Stimulated activated memory B cell treated with anti-CD40 and anti-IgM and Interleukin-4, amounts not matched to agents 10 μg/mL and 1 μg/mL and 100 μg/mL, for 72 hours (primary cell): ENCODE results near the gene SYVN1.
"Not testable (repeated sequence)": the region's sequence is repeated elsewhere in the genome, so short reads cannot be mapped to it uniquely, and the experiment has no call there.

Experiments used
- ATAC-seq: fragments of 150-1000 bp; cut with Tn5 transposase; 2 replicates; pipeline ENCODE4 v1.10.0; 2021
- H3K27ac Mint-ChIP-seq: one replicate; pipeline ENCODE4 v1.8.0; 2022; ENCODE audit warnings: mild to moderate bottlenecking, mixed read lengths
- H3K27me3 Mint-ChIP-seq: one replicate; pipeline ENCODE4 v1.8.0; 2022; ENCODE audit warnings: mixed read lengths
- H3K36me3 Mint-ChIP-seq: one replicate; pipeline ENCODE4 v1.8.0; 2022; ENCODE audit warnings: mixed read lengths
- H3K4me1 Mint-ChIP-seq: one replicate; pipeline ENCODE4 v1.8.0; 2022; ENCODE audit warnings: mixed read lengths
- H3K4me3 Mint-ChIP-seq: one replicate; pipeline ENCODE4 v1.8.0; 2022; ENCODE audit warnings: mild to moderate bottlenecking, moderate library complexity, mixed read lengths
- H3K9me3 Mint-ChIP-seq: one replicate; pipeline ENCODE4 v1.8.0; 2022; ENCODE audit warnings: mixed read lengths

Gene SYVN1

GRCh38 chr11:65160643-65161042 is 26.3 kb upstream of the SYVN1 start:
- ATAC-seq, result no peak
- Mint-ChIP-seq H3K4me1 (peaks cover 7% of the 10 kb centered on the region), H3K27ac (no peak overlapping the region), H3K36me3 (no peaks in the 10 kb centered on the region), H3K9me3 (no peaks in the 10 kb centered on the region), H3K27me3 (no peaks in the 10 kb centered on the region), H3K4me3 (no peak overlapping the region)

GRCh38 chr11:65159012-65159411 is 24.7 kb upstream of the SYVN1 start:
- Mint-ChIP-seq H3K4me1 (peaks cover 7% of the 10 kb centered on the region), H3K9me3 (no peaks in the 10 kb centered on the region), H3K27ac (no peak overlapping the region), H3K4me3 (no peak overlapping the region), H3K27me3 (no peaks in the 10 kb centered on the region), H3K36me3 (no peaks in the 10 kb centered on the region)
- no peak for ATAC-seq

GRCh38 chr11:65157336-65157735 is 23.0 kb upstream of the SYVN1 start:
- no peak overlapping the region for H3K4me3 Mint-ChIP-seq
- H3K27me3 Mint-ChIP-seq, result no peaks in the 10 kb centered on the region
- peaks cover 14% of the 10 kb centered on the region for H3K4me1 Mint-ChIP-seq
- no peak overlapping the region for H3K27ac Mint-ChIP-seq
- ATAC-seq, result no peak
- H3K9me3 Mint-ChIP-seq, result no peaks in the 10 kb centered on the region
- no peaks in the 10 kb centered on the region for H3K36me3 Mint-ChIP-seq

DNA sequence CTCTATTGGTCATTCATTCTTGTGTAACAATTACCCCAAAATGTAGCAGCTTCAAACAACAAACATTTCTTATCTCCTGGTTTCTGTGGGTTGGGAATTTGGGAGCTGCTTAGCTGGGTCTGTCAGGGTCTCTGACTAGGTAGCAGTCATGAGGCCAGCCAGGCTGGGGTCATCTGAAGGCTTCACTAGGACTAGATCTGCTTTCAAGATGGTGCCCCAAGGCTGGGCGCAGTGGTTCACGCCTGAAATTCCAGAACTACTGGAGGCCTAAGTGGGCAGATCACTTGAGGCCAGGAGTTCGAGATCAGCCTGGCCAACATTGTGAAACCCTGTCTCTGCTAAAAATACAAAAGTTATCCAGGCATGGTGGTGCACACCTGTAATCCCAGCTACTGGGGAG is 22.6 kb upstream of the SYVN1 start:
- H3K27me3 Mint-ChIP-seq, result no peaks in the 10 kb centered on the region
- H3K27ac Mint-ChIP-seq, result no peak overlapping the region
- H3K36me3 Mint-ChIP-seq, result no peaks in the 10 kb centered on the region
- H3K4me1 Mint-ChIP-seq, result peaks cover 18% of the 10 kb centered on the region
- ATAC-seq, result no peak
- H3K4me3 Mint-ChIP-seq, result no peak overlapping the region
- H3K9me3 Mint-ChIP-seq, result no peaks in the 10 kb centered on the region

GRCh38 chr11:65156256-65156655 is 21.9 kb upstream of the SYVN1 start:
- ATAC-seq, result no peak
- H3K27ac Mint-ChIP-seq, result no peak overlapping the region
- H3K27me3 Mint-ChIP-seq, result no peaks in the 10 kb centered on the region
- no peaks in the 10 kb centered on the region for H3K36me3 Mint-ChIP-seq
- peaks cover 24% of the 10 kb centered on the region for H3K4me1 Mint-ChIP-seq
- no peaks in the 10 kb centered on the region for H3K9me3 Mint-ChIP-seq
- H3K4me3 Mint-ChIP-seq, result no peak overlapping the region

DNA sequence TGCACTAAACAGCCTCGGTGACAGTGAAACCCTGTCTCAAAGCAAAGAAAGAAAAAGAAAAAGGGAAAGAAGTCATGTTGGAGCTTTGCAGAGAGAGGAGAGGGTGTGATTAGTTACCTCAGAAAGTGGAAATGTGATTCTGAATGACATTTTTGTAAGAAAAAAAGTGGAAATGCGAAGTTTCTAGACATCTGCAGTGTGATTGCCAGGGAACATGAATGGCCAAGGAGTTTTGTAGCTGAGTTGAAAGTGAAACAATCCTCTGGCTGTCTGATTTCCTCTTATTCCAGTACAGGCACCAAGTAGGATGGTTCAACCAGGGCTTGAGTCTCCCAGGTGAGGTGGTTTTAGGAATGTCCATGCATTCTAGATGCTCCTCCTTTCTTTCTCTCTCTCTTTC is 17.8 kb upstream of the SYVN1 start:
- Mint-ChIP-seq H3K36me3 (no peaks in the 10 kb centered on the region), H3K27me3 (no peaks in the 10 kb centered on the region), H3K9me3 (no peaks in the 10 kb centered on the region), H3K27ac (peak overlapping the region; percentile 81), H3K4me3 (peak overlapping the region; percentile 42), H3K4me1 (peaks cover 26% of the 10 kb centered on the region)
- ATAC-seq, result peak; percentile 12

GRCh38 chr11:65151331-65151899 is 17.1 kb upstream of the SYVN1 start:
- no peak for ATAC-seq
- Mint-ChIP-seq H3K4me1 (peaks cover 28% of the 10 kb centered on the region), H3K36me3 (no peaks in the 10 kb centered on the region), H3K27me3 (no peaks in the 10 kb centered on the region), H3K4me3 (no peak overlapping the region), H3K27ac (peak overlapping the region; percentile 81), H3K9me3 (no peaks in the 10 kb centered on the region)

- H3K9me3 Mint-ChIP-seq, result no peaks in the 10 kb centered on the region
- H3K27ac Mint-ChIP-seq, result peak overlapping the region; percentile 81
- no peaks in the 10 kb centered on the region for H3K27me3 Mint-ChIP-seq
- ATAC-seq, result peak; percentile 48
- no peaks in the 10 kb centered on the region for H3K36me3 Mint-ChIP-seq
- peaks cover 35% of the 10 kb centered on the region for H3K4me1 Mint-ChIP-seq
- no peak overlapping the region for H3K4me3 Mint-ChIP-seq
Observed at GRCh38 chr11:65150509-65151299, 16.4 kb upstream of the SYVN1 start.

GRCh38 chr11:65150131-65150508 is 15.8 kb upstream of the SYVN1 start:
- H3K27ac Mint-ChIP-seq, result not testable (repeated sequence)

DNA sequence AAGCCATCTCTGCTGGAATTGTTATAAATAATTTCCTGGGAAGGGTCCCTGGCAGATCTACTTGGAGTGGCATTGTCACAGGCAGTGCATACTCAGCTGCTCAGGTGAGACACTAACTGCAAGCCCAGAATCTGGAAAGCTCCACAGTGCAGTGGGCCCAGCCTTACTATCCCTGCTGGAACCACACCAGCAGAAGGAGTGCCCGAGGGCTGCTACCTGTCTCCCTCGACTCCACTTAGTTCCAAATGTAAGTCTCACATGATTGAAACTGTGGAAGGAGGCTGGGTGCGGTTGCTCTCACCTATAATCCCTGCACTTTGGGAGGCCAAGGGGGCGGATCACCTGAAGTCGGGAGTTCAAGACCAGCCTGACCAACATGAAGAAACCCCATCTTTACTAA is 14.3 kb upstream of the SYVN1 start:
- peaks cover 39% of the 10 kb centered on the region for H3K4me1 Mint-ChIP-seq

More at GRCh38 chr11:65150131-65150508, 15.8 kb upstream of the SYVN1 start:
- H3K9me3 Mint-ChIP-seq, H3K4me3 Mint-ChIP-seq, H3K36me3 Mint-ChIP-seq, H3K27me3 Mint-ChIP-seq, ATAC-seq: not testable (repeated sequence)
- H3K4me1 Mint-ChIP-seq, result peaks cover 39% of the 10 kb centered on the region

DNA sequence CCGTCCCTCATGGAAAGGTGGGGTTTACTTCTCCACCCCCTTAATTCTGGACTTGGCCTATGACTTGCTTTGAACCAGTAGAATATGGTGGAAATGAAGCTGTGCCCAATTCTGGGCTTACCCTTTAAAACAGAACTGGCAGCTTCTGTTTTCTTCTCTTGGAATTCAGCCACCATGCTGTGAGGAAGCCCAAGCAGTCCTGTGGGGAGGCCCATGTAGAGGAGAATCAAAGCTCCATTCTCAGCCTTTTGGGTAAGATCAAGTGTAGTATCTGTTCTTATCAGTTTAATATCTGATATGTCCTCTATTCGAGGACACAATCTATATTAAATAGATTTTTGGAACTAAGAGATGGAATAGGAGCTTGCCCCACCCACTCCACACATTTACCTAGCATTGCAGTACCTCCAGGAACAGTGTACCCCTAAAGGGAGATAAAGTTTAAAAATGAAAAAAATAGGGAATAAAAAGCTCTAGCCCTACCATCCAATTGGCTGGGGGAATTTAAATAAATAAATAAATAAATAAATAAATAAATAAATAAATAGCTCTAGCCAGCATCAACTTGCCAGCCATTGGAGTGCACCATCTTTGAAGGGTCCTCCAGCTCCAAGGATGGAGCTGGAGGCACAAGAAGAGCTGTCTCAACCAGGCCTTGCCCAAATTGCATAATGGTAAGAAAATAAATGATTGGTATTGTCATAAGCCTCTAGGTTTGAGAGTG is 13.2 kb upstream of the SYVN1 start:
- no peaks in the 10 kb centered on the region for H3K27me3 Mint-ChIP-seq
- no peaks in the 10 kb centered on the region for H3K36me3 Mint-ChIP-seq
- no peak for ATAC-seq
- H3K27ac Mint-ChIP-seq, result no peak overlapping the region
- no peak overlapping the region for H3K4me3 Mint-ChIP-seq
- no peaks in the 10 kb centered on the region for H3K9me3 Mint-ChIP-seq
- peaks cover 35% of the 10 kb centered on the region for H3K4me1 Mint-ChIP-seq

More for the DNA sequence above, 14.3 kb upstream of the SYVN1 start:
- Mint-ChIP-seq H3K36me3 (no peaks in the 10 kb centered on the region), H3K27ac (no peak overlapping the region), H3K27me3 (no peaks in the 10 kb centered on the region), H3K4me3 (no peak overlapping the region), H3K9me3 (no peaks in the 10 kb centered on the region)
- no peak for ATAC-seq

DNA sequence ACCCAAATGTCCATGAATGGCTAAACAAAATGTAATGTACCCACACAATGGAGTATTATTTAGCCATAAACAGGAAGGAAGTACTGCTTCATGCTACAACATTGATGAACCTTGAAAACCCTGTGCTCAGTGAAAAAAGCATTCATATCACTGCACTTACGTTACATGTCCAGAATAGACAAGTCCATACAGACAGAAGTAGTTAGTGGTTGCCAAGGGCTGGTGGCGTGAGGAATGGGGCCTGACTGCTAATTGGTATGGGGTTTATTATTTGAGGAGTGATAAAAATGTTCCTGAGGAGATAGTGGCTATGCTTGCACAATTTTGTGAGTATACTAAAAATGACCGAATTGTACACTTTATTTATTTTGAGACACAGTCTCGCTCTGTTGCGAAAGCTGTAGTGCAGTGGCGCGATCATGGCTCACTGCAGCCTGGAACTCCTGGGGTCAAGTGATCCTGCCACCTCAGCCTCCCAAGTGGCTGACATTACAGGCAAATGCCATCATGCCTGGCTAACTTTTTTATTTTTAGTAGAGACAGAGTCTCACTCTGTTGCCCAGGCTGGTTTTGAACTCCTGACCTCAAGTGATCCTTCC is 7.7 kb upstream of the SYVN1 start:
- peaks cover 4% of the 10 kb centered on the region for H3K36me3 Mint-ChIP-seq
- H3K4me3 Mint-ChIP-seq, result no peak overlapping the region
- no peaks in the 10 kb centered on the region for H3K27me3 Mint-ChIP-seq

DNA sequence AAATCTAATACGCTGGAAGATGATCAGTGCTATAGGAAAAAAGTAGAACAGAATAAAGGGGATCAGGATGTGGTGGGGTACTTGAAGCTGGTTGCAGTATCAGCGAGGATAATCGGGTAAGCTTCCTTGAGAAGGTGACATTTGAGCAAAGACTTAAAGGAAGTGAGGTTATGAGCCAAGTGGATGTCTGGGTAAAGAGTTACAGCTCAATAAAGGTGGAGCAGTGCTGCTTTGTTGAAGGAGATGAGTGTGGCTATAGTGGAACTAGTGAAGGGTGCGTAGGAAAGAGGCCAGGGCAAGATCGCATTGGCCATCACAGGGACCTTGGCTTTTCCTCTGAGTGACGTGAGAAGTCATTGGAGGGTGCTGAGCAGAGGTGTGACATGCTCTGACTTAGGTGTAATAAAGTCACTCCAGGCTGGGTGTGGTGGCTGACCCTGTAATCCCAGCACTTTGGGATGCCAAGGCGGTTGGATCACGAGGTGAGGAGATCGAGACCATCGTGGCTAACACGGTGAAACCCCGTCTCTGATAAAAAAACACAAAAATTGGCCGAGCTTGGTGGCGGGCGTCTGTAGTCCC is 2.3 kb upstream of the SYVN1 start:
- ATAC-seq, result no peak
- Mint-ChIP-seq H3K4me3 (no peak overlapping the region), H3K9me3 (no peaks in the 10 kb centered on the region)

More for the DNA sequence above, 7.7 kb upstream of the SYVN1 start:
- no peak for ATAC-seq
- Mint-ChIP-seq H3K4me1 (peaks cover 30% of the 10 kb centered on the region), H3K9me3 (no peaks in the 10 kb centered on the region), H3K27ac (no peak overlapping the region)

DNA sequence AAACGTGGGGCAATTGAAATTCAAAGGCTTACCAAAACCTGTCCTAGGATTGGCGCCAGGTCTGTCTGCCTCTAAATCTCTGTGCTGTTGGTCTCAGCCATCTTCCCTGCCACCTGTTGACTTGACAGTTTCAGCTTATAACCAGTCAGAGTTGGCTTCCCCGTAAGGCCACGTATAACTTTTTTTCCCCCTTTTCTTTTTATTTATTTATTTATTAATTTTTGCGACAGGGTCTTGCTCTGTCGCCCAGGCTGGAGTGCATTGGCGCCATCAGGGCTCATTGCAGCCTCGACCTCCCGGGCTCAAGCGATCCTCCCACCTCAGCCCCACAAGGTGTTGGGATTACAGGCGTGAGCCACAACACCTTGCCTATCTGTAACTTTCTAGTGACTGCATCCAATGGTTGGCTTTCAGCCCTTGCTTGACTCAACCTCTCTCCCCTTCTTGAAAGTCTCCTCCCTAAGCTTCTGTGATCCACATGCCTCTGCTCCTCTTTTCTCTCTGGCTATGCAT is 1.4 kb upstream of the SYVN1 start:
- Mint-ChIP-seq H3K9me3 (no peaks in the 10 kb centered on the region), H3K36me3 (peaks cover 25% of the 10 kb centered on the region), H3K4me3 (peak overlapping the region; percentile 94), H3K27me3 (no peaks in the 10 kb centered on the region), H3K27ac (peak overlapping the region; percentile 98), H3K4me1 (peaks cover 57% of the 10 kb centered on the region)
- ATAC-seq, result no peak

More for the DNA sequence above, 2.3 kb upstream of the SYVN1 start:
- Mint-ChIP-seq H3K27ac (peak overlapping the region; percentile 98), H3K27me3 (no peaks in the 10 kb centered on the region), H3K36me3 (peaks cover 19% of the 10 kb centered on the region), H3K4me1 (peaks cover 49% of the 10 kb centered on the region)
